ENCODE measurements around the gene NAV2.

DNA sequence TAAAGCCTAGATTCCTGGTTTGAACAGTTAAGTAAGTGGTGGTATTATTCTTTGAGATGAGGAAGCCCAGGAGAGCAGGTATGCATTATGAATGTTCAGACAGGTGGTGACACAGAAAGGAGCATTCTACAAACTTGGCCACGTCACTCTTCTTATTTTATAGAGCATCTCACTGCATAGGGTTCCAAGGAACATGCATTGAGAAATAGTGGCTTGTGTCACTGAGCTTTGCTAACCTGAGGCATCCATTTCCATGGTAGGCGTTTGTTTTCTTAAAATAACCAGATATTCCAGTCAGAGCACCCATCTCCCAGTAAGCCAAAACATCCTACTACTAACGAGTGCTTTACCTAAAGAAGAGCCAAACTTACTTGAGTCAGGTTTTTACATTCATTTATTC lies 169.7 kb downstream of the NAV2 start:
- TF ChIP-seq, protein P1, sequence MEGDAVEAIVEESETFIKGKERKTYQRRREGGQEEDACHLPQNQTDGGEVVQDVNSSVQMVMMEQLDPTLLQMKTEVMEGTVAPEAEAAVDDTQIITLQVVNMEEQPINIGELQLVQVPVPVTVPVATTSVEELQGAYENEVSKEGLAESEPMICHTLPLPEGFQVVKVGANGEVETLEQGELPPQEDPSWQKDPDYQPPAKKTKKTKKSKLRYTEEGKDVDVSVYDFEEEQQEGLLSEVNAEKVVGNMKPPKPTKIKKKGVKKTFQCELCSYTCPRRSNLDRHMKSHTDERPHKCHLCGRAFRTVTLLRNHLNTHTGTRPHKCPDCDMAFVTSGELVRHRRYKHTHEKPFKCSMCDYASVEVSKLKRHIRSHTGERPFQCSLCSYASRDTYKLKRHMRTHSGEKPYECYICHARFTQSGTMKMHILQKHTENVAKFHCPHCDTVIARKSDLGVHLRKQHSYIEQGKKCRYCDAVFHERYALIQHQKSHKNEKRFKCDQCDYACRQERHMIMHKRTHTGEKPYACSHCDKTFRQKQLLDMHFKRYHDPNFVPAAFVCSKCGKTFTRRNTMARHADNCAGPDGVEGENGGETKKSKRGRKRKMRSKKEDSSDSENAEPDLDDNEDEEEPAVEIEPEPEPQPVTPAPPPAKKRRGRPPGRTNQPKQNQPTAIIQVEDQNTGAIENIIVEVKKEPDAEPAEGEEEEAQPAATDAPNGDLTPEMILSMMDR (IDR thresholded peaks at IDR 0.05), result no peak
- TF ChIP-seq POLR2A (IDR thresholded peaks at IDR 0.05), result no peak
